Kidney epithelial cell (primary cell): ENCODE results near the gene KCTD14. TPM values are rescaled to one million over a fixed set of nuclear protein-coding genes. Genes with fewer than 3 reads are reported as not detected.

Experiments
- DNase-seq: peaks from one replicate; pipeline ENCODE4 v3.0.0-alpha.2; 2010; ENCODE audit warnings: low read depth
- H3K27me3 ChIP-seq: 2 replicates; pipeline ENCODE4 v1.6.0; 2011; ENCODE audit warnings: low read length; ENCODE audit not compliant: control insufficient read depth, insufficient read depth
- H3K36me3 ChIP-seq: 2 replicates; pipeline ENCODE4 v1.5.1; 2011; ENCODE audit warnings: low read length; ENCODE audit not compliant: control insufficient read depth, insufficient read depth
- H3K4me3 ChIP-seq: 2 replicates; pipeline ENCODE4 v1.5.1; 2011; ENCODE audit warnings: low read depth, mild to moderate bottlenecking, control low read depth, low read length
- CTCF ChIP-seq: IDR thresholded peaks from 2 replicates; pipeline ENCODE4 v1.5.1; 2011; ENCODE audit warnings: mild to moderate bottlenecking, moderate library complexity, low read length, control low read depth, inconsistent platforms; ENCODE audit not compliant: insufficient read depth, poor library complexity, severe bottlenecking
- total RNA-seq: library from RNA; depleted of rRNA; stranded (reverse); fragments of >200 nt; gene quantifications from 2 replicates; pipeline ENCODE4 v1.2.3, GENCODE V29; 2015

The KCTD14 gene
- total RNA-seq, 1 donor from 2014 or later, result 6.7 TPM

- DNase-seq, result no peak
- no peak for TF ChIP-seq CTCF
- no peaks in the 10 kb centered on the region for H3K36me3 ChIP-seq
- H3K27me3 ChIP-seq, result no peaks in the 10 kb centered on the region
- no peak overlapping the region for H3K4me3 ChIP-seq
Observed at GRCh38 chr11:78050964-78051831, 28.1 kb upstream of the KCTD14 start.

GRCh38 chr11:78049348-78049747, 26.3 kb upstream of the KCTD14 start:
- no peaks in the 10 kb centered on the region for H3K27me3 ChIP-seq
- no peak for TF ChIP-seq CTCF
- no peak for DNase-seq
- no peaks in the 10 kb centered on the region for H3K36me3 ChIP-seq
- no peak overlapping the region for H3K4me3 ChIP-seq

GRCh38 chr11:78048561-78048960, 25.5 kb upstream of the KCTD14 start:
- no peaks in the 10 kb centered on the region for H3K27me3 ChIP-seq
- no peak for TF ChIP-seq CTCF
- no peak overlapping the region for H3K4me3 ChIP-seq
- no peak for DNase-seq
- no peaks in the 10 kb centered on the region for H3K36me3 ChIP-seq

- Histone ChIP-seq H3K4me3 (no peak overlapping the region), H3K36me3 (no peaks in the 10 kb centered on the region), H3K27me3 (no peaks in the 10 kb centered on the region)
- DNase-seq, result no peak
- no peak for TF ChIP-seq CTCF
Observed at GRCh38 chr11:78046486-78046854, 23.4 kb upstream of the KCTD14 start.

GRCh38 chr11:78045851-78046485, 22.9 kb upstream of the KCTD14 start:
- H3K27me3 ChIP-seq, result no peaks in the 10 kb centered on the region

More at GRCh38 chr11:78045851-78046485, 22.9 kb upstream of the KCTD14 start:
- peak; percentile 73 for TF ChIP-seq CTCF
- no peak for DNase-seq
- Histone ChIP-seq H3K4me3 (peak overlapping the region; percentile 35), H3K36me3 (no peaks in the 10 kb centered on the region)
